HG02973 (cell line): ENCODE measurements around the gene PTPN11.
"Not testable (repeated sequence)": the region's sequence is repeated elsewhere in the genome, so short reads cannot be mapped to it uniquely, and the experiment has no call there.

Source experiments
- ATAC-seq: cut with Tn5 transposase; IDR thresholded peaks from one replicate; pipeline ENCODE4 v1.9.1; 2021; ENCODE audit warnings: moderate library complexity; ENCODE audit not compliant: unreplicated experiment

The PTPN11 gene

GRCh38 chr12:112513471-112513870 lies 94.7 kb downstream of the PTPN11 start:
- ATAC-seq = no peak

GRCh38 chr12:112514456-112514855 lies 95.7 kb downstream of the PTPN11 start:
- ATAC-seq = no peak

- no peak for ATAC-seq
Measured at GRCh38 chr12:112514926-112515642, 96.3 kb downstream of the PTPN11 start.

- ATAC-seq = no peak
Measured at GRCh38 chr12:112515868-112516267, 97.1 kb downstream of the PTPN11 start.

- no peak for ATAC-seq
Measured at GRCh38 chr12:112517730-112518364, 99.1 kb downstream of the PTPN11 start.

GRCh38 chr12:112518365-112518735 lies 99.6 kb downstream of the PTPN11 start:
- no peak for ATAC-seq

- not testable (repeated sequence) for ATAC-seq
Measured at GRCh38 chr12:112519841-112520340, 101.1 kb downstream of the PTPN11 start.

GRCh38 chr12:112523856-112524255 lies 105.1 kb downstream of the PTPN11 start:
- no peak for ATAC-seq

- no peak for ATAC-seq
Measured at GRCh38 chr12:112524269-112524668, 105.5 kb downstream of the PTPN11 start.

GRCh38 chr12:112524676-112525425 lies 106.1 kb downstream of the PTPN11 start:
- no peak for ATAC-seq

GRCh38 chr12:112525426-112525809 lies 106.7 kb downstream of the PTPN11 start:
- no peak for ATAC-seq

- ATAC-seq = no peak
Measured at GRCh38 chr12:112527082-112527481, 108.3 kb downstream of the PTPN11 start.

- ATAC-seq = no peak
Measured at GRCh38 chr12:112527501-112527900, 108.8 kb downstream of the PTPN11 start.

GRCh38 chr12:112528521-112528920 lies 109.8 kb downstream of the PTPN11 start:
- no peak for ATAC-seq

GRCh38 chr12:112530941-112531340 lies 112.2 kb downstream of the PTPN11 start:
- ATAC-seq = no peak

- ATAC-seq = no peak
Measured at GRCh38 chr12:112532106-112532505, 113.4 kb downstream of the PTPN11 start.

GRCh38 chr12:112533528-112533927 lies 114.8 kb downstream of the PTPN11 start:
- ATAC-seq = no peak

GRCh38 chr12:112535017-112535416 lies 116.3 kb downstream of the PTPN11 start:
- ATAC-seq = no peak

- no peak for ATAC-seq
Measured at GRCh38 chr12:112535637-112536366, 117.1 kb downstream of the PTPN11 start.

GRCh38 chr12:112536367-112536730 lies 117.6 kb downstream of the PTPN11 start:
- ATAC-seq = no peak

GRCh38 chr12:112537710-112538396 lies 119.1 kb downstream of the PTPN11 start:
- ATAC-seq = no peak
